SK-N-SH treated with all-trans-retinoic acid at 6 μM for 48 hours (cell line): ENCODE data around the gene ADPGK.

Experiments
- ARNTL ChIP-seq: fragments of 450-650 bp; formaldehyde crosslinking; IDR thresholded peaks from 2 replicates; pipeline ENCODE4 v1.5.0; 2020; ENCODE audit warnings: low read depth, mild to moderate bottlenecking, moderate library complexity, borderline replicate concordance
- BACH2 ChIP-seq: fragments of 250-450 bp; sonication (Bioruptor Pico); IDR thresholded peaks from 2 replicates; pipeline ENCODE4 v1.9.0; 2021; ENCODE audit warnings: mild to moderate bottlenecking, borderline replicate concordance
- ESRRG ChIP-seq: fragments of 250-450 bp; sonication (Bioruptor Pico); IDR thresholded peaks from 2 replicates; pipeline ENCODE4 v1.6.1; 2021; ENCODE audit warnings: mild to moderate bottlenecking
- PATZ1 ChIP-seq: fragments of 250-450 bp; sonication (Bioruptor Pico); IDR thresholded peaks from 2 replicates; pipeline ENCODE4 v1.8.0; 2020; ENCODE audit warnings: mild to moderate bottlenecking, moderate library complexity, borderline replicate concordance
- RARB ChIP-seq: fragments of 250-450 bp; sonication (Bioruptor Pico); IDR thresholded peaks from 2 replicates; pipeline ENCODE4 v1.8.0; 2021; ENCODE audit warnings: mild to moderate bottlenecking, moderate library complexity
- TCF4 ChIP-seq: fragments of 250-450 bp; sonication (Bioruptor Pico); IDR thresholded peaks from 2 replicates; pipeline ENCODE4 v1.8.0; 2021; ENCODE audit warnings: mild to moderate bottlenecking, moderate library complexity, borderline replicate concordance
- ZFP30 ChIP-seq: fragments of 450-650 bp; formaldehyde crosslinking; IDR thresholded peaks from 2 replicates; pipeline ENCODE4 v1.5.0; 2022; ENCODE audit warnings: mild to moderate bottlenecking, moderate library complexity
- ZNF8 ChIP-seq: fragments of 450-650 bp; formaldehyde crosslinking; IDR thresholded peaks from 2 replicates; pipeline ENCODE4 v1.5.0; 2020; ENCODE audit warnings: mild to moderate bottlenecking, moderate library complexity
- TF ChIP-seq, protein P1 (sequence below): fragments of 250-450 bp; sonication (Bioruptor Pico); IDR thresholded peaks from 2 replicates; pipeline ENCODE4 v1.5.0; 2020; ENCODE audit warnings: mild to moderate bottlenecking, moderate library complexity

DNA sequence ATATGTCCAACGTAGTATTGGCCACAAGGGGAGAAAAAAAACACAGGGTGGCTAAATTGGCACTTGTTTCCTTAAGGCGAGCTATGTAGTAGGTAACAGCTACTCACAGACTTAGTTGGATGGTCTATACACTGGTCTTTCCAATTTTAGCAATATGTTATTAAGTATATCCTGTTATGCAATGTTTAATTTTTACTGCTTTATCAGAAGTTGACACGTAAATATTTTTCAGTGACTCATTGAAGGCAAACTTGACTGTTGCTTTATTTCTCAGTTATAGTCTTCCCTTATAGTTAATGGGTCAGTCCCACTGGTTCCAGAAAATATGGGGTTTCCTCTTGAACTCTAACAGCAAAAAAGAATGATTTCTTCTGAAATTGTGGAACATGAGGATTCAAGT is 46.5 kb downstream of the ADPGK start:
- TF ChIP-seq BACH2 (CRISPR knock-in tag) (no peak), PATZ1 (CRISPR knock-in tag) (no peak), RARB (no peak), TCF4 (CRISPR knock-in tag) (no peak), ARNTL (CRISPR knock-in tag) (no peak), ESRRG (no peak), ZNF8 (CRISPR knock-in tag) (no peak), ZFP30 (CRISPR knock-in tag) (no peak)
- TF ChIP-seq, protein P1, sequence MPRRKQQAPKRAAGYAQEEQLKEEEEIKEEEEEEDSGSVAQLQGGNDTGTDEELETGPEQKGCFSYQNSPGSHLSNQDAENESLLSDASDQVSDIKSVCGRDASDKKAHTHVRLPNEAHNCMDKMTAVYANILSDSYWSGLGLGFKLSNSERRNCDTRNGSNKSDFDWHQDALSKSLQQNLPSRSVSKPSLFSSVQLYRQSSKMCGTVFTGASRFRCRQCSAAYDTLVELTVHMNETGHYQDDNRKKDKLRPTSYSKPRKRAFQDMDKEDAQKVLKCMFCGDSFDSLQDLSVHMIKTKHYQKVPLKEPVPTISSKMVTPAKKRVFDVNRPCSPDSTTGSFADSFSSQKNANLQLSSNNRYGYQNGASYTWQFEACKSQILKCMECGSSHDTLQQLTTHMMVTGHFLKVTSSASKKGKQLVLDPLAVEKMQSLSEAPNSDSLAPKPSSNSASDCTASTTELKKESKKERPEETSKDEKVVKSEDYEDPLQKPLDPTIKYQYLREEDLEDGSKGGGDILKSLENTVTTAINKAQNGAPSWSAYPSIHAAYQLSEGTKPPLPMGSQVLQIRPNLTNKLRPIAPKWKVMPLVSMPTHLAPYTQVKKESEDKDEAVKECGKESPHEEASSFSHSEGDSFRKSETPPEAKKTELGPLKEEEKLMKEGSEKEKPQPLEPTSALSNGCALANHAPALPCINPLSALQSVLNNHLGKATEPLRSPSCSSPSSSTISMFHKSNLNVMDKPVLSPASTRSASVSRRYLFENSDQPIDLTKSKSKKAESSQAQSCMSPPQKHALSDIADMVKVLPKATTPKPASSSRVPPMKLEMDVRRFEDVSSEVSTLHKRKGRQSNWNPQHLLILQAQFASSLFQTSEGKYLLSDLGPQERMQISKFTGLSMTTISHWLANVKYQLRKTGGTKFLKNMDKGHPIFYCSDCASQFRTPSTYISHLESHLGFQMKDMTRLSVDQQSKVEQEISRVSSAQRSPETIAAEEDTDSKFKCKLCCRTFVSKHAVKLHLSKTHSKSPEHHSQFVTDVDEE (CRISPR knock-in tag), result no peak
